T follicular helper cell (primary cell): Measurements from ENCODE around the gene HAAO.

Experiments
- DNase-seq: peaks from one replicate; pipeline ENCODE4 v3.0.0-alpha.2; 2020; ENCODE audit warnings: low read depth

Gene HAAO

DNA sequence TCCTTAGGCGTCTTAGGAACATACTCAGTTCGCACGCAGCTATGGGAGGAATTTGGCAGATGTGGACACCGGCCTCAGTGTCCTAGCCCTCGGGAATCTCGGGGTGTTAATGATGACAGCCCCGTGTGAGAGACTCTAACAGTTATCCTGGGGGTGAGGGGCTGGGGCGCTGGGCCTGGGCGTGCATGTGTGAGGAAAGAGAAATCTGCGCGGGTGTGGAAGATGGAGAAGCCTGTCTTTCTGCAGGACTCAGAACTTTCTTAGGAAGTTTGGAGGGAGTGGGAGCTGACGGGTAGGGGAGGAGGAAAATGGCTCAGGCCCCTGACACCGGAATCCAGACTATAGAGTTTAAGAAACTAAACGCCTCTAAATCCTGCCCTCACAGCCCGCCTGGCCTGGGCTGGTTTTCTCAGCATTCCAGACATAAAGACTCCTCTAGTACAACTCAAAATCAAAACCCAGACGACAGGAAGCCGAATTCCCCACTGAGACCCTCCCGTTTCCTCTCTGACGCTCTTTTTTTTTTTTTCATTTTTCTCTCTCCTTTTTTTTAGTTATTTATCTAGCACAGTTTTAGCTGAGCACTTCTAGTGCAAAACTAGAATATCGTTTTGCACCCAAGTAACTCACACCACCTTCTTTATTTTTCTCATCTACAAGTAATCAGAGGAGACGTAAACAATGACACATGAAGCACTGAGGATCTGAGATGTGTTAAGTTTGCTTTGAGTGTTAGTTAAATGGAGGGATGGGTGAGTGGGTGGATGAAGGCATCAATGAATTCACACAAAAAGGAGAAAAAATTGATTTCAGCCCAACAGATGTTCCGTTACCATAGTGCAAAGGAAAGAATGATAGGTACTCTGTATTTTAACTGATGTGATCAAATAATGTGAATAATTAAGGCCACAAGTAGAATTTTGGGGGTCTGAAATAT, 1.2 kb upstream of the HAAO start:
- no peak for DNase-seq

DNA sequence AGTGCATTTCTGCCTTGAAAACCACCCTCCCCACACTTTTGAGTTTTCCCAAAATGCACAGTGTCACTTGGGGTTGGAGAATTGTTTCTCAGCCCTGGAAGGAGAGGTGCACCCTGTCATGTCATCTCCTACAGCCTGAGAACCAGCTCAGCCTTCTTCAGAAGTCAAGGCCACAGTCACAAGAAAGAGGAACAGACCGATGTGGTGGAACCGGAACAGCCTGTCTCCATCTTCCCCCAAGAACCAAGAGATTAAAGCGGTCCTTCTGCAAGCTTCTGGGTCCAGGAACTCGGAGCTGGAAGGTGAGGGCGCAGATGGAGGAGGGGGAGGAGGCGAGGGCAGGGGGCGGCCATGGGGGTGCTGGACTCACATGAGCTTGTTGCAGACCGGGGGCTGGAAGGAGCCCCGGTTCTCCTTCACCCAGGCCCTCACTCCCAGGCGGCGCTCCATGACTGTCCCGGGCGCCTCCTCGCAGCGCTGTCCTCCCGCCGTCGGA, 248 bp downstream of the HAAO start:
- DNase-seq, result no peak

DNA sequence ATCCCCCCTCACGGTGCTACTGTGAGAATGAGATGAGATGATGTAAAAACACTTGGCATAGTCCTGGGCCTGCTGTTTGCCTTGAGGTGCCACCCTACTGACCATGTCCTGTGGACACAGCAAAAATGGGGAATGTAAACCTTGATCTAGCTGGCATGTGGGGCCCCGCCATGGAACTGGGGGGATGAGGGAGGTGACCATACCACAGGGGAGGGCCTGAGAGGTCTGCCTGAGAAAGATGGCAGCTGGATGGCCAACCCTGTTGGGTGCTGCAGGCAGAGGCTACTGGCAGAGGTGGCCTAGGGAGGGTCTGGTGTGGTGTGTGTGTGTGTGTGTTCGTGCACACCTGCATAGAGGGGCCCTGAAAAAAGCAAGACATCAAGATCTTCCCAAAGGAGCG, 777 bp downstream of the HAAO start:
- DNase-seq, result no peak

DNA sequence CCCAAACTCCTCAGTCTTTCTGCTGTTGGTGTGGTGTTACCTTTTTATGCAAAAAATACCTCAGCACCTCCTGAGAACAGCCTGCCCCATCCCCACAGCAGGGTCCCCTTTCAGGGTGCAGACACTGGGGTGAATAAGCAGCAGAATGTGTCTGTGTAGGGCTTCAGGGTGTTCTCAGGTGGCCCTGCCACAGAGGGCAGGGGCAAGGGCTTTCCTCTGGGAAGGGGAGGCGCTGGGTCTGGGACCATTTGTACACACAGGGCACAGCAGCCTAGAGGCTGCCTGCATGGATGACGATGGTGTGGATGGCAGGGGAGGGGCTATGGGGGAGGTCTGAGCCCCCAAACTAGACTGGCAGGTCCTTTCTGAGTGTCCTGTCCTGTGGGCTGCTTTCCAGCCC, 2.6 kb downstream of the HAAO start:
- no peak for DNase-seq

DNA sequence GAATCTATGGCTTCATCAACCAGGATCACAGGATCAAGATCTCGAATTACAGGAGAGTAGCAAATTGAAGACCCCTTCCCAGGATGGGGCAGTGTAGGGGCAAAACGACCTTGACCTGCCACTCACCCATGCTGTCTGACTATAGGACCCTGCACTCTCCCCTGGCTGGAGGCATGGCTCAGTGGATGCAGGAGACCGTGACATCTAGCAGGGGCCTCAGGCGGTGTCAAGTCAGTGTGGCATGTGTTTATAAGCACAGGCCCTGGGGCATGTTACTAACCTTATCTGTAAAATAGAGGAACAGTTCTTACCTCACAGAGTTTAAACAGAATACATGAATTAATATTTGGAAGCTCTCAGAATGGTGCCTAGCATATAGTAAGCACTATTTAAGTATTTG, 3.5 kb downstream of the HAAO start:
- DNase-seq, result no peak

DNA sequence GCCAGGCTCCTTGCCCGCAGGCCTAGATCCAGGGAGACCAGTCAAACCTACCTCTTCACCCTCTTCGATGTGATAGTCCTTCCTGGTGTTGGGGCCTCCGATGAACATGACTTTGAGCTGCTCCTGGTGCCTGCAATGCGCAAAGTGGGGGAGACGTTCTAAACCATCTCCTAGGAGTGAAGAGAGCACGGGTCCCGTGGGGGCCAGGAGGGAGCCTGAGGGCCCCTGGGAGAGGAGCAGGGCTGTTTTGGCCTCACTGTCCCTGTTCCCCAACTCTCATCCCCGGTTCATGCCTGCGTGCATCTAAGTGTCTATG, 3.9 kb downstream of the HAAO start:
- no peak for DNase-seq

DNA sequence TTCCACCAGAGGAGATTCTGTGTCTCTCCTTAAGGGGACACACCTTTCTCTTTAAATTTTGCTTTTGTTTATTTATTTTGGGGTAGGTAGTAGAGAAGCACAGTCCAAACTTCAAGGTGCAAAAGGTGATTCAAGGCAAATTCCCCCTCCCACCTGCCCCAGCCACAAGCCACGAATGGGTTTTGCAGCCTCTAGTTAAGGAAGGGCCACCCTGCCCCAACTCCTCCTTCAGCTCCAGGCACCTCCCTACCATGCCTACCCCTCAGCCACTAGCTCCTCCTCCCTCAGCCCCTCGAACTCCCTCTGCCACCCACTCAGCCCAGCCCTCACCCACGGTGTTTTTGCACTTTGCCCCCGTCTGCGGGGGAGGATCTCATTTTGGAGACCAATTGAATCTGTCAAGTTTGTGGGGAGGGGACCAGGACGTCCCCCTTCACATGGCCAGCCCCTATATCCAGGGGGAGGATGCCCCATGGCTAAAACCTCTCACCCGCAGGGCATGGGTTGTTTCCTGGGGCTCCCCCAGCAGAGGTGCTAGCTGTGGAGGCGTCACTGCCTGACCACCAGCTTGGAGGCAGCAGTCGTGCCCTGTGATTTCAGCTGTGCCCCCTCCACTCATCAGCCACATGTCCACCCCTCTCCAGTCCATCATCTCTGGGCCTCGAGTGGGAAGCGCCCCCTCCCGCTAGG, 4.5 kb downstream of the HAAO start:
- DNase-seq, result no peak

DNA sequence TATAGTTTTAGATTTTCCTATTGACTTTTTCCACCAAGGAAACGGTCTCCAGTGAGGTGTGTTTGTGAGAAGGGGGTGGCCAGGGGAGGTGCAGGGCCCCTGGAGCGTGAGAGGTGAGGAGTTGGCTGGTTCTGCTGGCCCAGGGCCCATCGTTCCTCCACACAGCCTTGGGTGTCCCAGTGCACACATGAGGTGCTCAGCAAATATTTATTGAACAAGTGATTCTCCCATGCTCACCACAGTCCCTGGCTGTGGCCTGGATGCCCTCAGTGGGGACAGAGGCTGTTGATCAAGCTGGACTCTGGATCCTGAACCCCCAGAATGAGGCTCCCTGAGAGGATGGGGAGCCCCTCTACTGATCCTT, 5.0 kb downstream of the HAAO start:
- no peak for DNase-seq

DNA sequence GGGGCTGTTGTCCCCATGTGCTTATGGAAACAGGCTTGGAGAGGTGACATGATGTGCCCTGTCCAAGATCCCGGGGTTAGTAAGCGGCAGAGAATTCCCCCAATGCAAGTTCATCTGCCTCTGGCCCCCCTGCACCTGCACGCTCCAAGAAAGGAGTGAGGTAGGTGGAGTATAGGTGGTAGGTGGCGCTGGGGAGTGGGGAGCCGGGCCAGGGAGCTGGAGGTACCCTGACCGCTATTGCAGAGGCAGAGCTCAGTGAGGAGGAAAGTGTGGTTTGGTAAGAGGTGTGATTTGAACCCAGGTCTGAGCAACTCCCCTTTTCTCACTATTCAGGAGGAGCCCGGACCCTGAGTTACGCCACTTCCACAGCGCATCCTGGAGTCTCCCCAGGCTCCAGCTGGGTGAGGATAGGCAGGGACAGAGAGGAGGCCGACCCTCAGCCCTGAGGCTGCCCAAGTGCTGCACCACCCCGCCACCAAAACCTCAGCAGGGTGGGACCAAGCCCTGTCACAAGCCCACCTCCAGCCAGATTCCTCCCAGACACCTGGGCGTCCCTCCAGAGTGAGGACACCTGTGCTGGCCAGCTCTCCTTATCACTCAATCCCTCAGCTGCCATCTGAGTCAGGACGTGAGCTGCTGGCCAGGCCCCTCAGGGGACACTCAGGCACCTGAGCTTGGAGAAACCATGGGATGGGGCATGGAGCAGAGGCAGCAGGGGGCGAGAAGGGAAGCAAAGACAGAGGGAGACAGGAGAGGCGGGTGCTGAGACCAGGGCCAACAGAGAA, 5.6 kb downstream of the HAAO start:
- no peak for DNase-seq

DNA sequence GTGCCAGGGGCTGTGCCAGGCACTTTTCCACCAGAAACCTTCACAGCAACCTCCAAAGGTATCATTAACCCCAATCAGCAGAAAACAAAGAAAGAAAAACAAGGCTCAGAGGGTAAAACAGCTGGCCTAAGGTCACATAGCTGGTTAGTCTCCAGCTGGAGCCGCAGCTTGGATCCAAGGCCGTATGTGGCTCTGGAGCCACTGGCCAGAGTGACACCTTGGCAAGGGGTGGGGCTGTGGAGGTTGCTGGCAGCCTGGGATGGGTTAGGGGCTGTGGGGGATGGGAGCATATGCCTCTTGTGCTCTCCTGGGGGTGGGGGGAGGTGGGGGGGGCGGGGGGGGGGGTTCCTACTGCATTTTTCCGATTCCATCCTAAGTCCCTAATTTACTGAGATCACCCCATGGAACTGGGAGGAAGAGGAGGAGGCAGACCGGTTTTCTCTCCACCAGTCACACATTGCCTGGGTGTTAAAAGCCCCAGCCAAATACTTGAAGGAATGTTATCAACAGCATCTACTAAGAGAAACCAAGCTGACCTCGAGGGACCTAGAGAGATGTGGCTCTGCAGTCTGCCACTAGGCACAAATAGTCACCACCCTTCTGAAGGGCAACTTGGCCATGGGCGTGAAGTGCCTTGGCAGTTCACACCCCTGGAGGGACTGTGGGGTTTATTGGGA, 8.0 kb downstream of the HAAO start:
- DNase-seq, result no peak

DNA sequence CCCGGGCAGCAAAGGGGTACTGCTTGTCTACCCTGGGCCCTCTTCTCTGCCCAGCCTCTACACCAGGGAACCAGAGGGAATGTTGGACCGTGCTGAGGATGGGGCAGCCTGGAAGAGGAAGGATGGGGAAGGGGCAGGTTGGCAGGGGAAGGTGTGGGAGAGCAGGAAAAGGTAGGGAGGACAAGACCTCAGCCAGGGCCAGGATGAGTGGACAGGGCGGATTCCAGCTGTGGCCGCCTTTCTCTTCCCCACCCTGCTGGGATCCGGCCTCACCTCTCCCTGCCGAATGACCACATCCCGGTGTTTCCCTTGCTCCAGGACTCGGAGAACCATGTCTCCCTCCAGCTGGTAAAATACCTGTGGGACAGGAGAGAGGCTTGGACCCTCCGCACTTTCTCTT, 8.9 kb downstream of the HAAO start:
- no peak for DNase-seq

DNA sequence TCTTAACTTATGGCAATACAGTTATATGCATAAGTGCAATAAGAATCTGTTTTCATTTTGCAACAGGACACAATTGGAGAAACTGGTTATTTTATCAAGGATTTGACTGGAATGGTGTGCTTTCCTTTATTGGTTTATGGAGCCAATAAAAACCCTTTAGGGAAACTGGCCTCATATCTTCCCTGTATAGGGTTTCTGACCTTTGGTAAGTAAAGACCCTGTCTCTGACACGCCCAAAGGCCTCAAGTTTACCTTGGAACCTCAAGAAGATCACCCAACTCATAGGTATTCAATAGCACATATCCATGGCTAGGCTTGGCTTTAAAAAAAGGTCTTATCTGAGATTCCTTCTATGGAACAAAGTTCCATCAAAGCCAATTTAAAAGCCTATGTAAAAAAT, 11.2 kb downstream of the HAAO start:
- DNase-seq, result no peak

DNA sequence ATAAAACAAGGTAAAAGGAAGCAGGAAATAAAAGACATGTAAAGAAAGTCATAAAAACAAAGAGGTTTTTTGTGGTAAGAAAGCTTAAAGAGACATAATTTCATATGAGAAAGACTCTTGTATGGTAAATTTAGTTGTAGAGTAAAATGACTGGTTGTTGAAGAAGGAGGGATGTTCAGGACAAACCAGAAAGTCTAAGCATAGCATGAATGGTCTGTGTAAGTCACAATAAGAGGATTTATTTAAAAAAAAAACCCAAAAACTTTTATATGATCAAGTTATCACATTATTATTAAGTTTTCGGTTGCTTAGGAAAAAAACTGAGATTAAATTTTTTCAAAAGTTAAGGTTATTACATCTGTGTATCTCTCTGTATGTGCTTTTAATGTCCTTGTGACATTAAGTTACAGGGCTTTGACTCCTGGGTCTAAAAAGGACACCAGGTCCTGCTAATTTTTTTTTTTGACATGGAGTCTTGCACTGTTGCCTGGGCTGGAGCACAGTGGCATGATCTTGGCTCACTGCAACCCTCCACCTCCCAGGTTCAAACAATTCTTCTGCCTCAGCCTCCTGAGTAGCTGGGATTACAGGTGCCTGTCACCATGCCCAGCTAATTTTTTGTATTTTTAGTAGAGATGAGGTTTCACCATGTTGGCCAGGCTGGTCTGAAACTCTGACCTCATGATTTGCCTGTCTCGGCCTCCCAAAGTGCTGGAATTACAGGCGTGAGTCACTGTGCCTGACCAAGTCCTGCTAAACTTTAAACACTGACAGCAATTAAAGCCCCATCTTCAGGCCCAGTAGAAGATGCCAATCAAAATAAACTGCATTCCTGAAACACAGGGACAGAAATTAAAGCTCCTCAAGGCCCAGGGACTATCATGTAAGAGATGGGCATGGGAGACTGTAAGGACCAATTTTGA, 14.2 kb downstream of the HAAO start:
- no peak for DNase-seq

DNA sequence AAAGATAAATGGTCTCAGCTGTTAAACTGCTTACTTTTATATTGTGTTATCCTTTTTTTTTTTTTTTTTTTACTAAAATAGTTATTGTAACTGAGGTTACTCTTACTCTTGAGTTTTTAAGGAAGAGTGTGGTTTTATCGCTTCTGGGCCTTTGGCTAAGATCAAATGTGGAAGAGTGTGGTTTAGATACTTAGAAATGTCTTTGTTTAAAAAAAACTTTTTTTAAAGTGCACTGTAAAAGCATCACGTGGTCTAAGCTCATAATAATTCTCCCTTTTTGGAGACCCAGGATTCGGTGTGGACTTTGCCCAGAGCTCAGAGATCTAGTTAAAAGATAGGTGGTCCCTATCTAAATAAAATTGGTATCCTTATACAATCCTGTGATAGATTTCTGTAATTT, 16.6 kb downstream of the HAAO start:
- no peak for DNase-seq

DNA sequence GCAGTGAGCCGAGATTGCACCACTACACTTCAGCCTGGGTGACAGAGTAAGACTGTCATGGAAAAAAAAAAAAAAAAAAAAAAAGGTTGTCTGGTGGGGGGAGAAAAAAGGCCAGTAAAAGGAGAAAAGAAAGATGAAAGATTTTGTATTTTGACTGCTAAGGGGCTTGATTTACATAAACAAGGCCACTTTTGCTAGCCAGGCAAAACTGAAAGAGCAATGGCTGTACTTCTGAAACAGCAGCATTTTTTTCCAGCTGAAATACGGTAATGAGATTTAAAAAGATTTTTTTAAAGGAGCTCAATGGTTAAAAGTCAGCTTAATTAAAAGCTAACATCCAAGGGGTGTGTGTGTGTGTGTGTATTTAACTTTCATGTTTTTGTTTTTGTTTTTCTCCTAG, 17.2 kb downstream of the HAAO start:
- no peak for DNase-seq

DNA sequence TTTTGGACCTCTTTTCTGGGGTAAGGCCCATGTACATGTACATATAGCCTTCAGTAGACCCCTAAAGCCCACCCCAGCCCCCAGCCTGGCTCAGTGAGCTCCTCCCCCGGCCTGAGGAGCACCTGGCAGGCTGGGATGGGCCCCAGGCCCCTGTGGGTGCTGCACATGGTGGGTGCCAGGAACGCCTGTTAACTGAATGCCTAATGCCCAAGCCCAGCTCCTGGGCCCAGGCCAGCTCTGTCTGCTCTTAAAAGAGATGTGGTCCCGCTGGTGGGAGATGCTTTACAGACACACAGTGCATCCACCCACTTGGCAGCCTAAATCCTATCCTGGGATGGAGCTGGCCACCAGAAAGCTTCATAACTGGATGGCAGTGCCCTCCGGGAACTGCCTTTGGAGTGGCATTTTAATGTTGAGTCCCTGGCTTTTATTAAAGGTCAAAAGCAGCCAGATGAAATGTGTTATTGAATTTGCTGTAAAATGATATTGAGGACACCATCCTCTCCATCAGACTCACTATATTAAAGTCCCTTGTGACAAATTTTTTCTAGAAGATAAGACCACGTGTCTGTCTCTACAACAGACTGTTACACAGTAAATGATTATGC, 20.7 kb downstream of the HAAO start:
- DNase-seq, result no peak

DNA sequence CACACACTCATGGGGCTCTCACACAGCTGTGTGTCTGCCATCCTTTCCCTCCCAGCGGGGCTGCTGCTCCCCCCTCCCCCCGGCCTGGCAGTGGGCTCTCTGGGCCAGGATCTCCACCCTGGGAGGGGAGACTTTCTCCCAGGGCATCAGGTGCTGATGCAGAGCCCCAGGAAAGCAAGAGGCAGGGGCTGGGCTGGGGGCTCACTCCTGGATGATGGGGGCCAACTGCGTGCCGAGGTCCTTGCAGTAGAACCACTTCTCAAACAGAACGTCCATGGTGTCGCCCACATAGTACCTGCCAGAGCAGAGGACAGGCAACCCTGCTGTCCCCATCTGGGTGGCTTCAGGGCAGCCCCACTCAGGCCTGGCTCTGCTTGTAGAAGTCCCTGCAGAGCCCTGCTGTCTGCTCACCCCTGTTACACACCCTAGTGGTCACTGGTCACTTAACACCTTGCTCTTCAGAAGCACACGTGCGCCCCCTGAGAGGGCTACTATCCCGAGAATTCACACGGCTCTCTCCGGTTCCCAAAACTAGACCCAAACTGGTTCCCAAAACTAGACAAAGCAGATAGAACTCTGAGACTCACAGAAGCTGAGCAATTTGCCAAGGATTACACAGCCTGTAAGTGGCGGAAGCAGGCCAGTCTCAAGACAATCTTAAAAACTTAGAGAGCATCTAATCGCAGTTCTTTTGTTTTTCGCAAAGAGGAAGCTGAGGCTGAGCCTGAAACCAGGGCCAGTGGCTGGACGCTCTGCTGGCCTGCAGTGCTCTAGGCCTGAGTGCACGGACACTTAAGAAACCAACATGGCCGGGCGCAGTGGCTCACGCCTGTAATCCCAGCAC, 21.9 kb downstream of the HAAO start:
- no peak for DNase-seq

DNA sequence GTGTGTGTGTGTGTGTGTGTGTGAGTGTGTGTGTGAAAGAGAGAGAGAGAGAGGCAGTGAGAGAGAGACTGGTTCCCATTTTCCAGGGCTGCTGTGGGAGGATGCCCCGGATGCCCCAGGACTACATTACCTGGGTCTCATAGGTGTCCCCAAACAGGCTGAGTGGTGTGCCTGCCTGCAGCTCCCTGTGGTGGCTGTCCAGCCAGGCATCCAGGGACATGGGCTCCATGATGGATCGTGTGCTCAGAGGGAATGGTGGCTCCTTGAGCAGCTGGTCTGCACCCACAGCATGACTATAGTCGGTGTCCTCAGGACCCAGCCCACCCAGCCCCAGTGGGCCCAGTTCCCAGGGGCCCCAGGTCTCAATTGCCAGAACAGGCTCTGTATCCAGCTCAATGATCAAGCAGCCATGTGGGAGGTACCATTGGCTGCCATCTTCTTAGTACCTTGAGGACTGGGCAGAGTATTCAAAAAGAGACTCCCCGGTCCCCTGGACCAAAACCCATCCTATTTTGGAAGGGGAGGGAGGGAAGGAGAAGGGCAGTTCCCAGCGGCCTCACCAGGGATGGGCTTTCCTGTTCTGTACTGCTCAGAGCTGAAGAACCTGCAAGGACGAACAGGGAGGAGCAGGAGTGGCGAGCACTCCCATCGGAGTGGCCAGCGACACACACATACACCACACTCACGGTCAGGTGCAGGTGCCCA, 22.6 kb downstream of the HAAO start:
- DNase-seq, result no peak

DNA sequence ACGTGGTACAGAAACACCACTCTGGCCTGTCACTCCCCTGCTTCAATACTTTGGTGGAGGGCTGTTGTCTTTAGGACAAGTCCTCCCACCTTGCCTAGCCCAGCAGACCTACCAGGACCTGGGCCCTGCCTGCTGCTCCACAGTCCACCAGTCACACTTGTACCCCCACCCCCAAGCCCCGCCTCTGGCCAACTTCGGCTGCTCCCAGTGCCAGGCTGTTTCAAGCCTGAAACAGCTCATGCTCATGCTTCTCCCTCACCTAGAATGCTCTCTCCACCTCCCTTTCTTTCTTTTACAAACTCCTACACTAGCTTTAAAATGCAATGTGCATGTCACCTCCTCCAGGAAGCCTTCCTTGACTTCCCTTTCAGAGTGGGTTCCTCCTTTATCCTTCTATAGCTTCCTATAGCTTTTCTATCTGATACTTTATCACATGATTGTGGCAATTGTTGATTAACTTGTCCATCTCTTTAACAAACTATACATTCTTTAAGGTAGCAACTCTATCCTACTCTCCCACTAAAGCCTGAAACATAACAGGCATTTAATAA, 23.6 kb downstream of the HAAO start:
- no peak for DNase-seq
